Ascending aorta (tissue), 2 donors: ENCODE results near the gene LCAT. TPM values are rescaled to one million over a fixed set of nuclear protein-coding genes. Genes with fewer than 3 reads are reported as not detected.

Source experiments
- DNase-seq, 2 donors: peaks; one replicate each; pipeline ENCODE4 v3.0.0-alpha.2; 2019; ENCODE audit warnings: low spot score in 2 of 2
- H3K27ac ChIP-seq, 2 donors: fragments of 200-600 bp; sonication (generic); one replicate each; pipeline ENCODE4 v1.5.1; 2016 to 2017; ENCODE audit warnings: mild to moderate bottlenecking in 1 of 2
- H3K27me3 ChIP-seq: fragments of 200-600 bp; sonication (generic); one replicate; pipeline ENCODE4 v1.5.1; 2017
- H3K36me3 ChIP-seq, 2 donors: fragments of 200-600 bp; sonication (generic); one replicate each; pipeline ENCODE4 v1.5.1; 2016
- H3K4me1 ChIP-seq, 2 donors: fragments of 200-600 bp; sonication (generic); one replicate each; pipeline ENCODE4 v1.5.1; 2016 to 2017; ENCODE audit warnings: mild to moderate bottlenecking in 1 of 2
- H3K4me3 ChIP-seq, 2 donors: fragments of 200-600 bp; sonication (generic); one replicate each; pipeline ENCODE4 v1.5.1; 2016 to 2017; ENCODE audit warnings: mild to moderate bottlenecking in 1 of 2
- H3K9me3 ChIP-seq, 2 donors: fragments of 200-600 bp; sonication (generic); one replicate each; pipeline ENCODE4 v1.5.1; 2016
- intact Hi-C: fragments of 100-400 bp; cut with DNase I; formaldehyde crosslinking; loops from one replicate; pipeline ENCODE4 v1.15.1; 2023
- total RNA-seq: library from RNA; depleted of rRNA; stranded (reverse); fragments of >200 nt; gene quantifications from one replicate; pipeline ENCODE4 v1.1.0, GENCODE V29; 2016
- TF ChIP-seq, protein P1 (sequence below), 3 experiments: fragments of 200-600 bp in 2 of 3; fragments of 450-650 bp in 1 of 3; sonication (generic) in 2 of 3; IDR thresholded peaks; one replicate each; pipeline ENCODE4 v1.5.1; 2016 to 2019; ENCODE audit warnings: antibody characterized with exemption in 3 of 3, mild to moderate bottlenecking in 1 of 3, moderate library complexity in 1 of 3

LCAT gene
- total RNA-seq, 1 donor from 2014 or later, result 6.6 TPM

DNA sequence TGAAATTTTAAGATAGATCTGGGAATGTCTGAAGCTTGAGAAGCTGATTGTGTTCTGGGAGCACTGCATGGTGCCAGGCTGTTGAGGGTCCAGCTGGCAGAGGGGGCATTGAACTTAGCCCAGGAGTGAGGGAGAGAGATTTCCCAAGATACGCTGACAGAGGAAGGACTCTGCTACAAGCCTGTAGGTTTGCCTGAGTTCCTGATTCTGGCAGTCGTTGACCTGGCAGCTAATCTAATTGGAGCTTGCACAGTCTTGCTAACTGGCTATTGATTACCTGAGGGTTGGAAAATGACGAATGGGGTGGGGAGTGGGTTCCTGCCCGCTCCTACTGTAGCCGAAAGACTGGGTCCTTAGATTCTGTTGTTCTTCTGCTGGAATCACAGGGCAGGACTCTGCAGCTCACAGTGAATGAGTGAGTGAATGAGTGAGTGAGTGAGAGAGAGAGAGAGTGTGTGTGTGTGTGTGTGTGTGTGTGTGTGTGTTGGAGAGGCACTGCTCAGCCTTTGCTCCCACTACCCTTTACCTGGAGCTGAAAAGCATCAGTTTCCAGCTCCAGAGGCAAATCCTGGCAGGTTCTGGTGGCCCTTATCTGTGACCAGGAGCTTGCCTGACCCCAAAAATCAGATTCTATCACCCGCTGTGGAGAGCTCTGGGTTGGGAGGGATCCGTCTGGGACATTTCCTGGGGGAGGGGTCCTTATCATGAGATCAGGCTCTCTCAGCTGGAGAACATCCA lies 29.0 kb downstream of the LCAT start:
- peaks cover 14 to 24% of the 10 kb centered on the region in 2 donors for H3K36me3 ChIP-seq
- TF ChIP-seq, protein P1, sequence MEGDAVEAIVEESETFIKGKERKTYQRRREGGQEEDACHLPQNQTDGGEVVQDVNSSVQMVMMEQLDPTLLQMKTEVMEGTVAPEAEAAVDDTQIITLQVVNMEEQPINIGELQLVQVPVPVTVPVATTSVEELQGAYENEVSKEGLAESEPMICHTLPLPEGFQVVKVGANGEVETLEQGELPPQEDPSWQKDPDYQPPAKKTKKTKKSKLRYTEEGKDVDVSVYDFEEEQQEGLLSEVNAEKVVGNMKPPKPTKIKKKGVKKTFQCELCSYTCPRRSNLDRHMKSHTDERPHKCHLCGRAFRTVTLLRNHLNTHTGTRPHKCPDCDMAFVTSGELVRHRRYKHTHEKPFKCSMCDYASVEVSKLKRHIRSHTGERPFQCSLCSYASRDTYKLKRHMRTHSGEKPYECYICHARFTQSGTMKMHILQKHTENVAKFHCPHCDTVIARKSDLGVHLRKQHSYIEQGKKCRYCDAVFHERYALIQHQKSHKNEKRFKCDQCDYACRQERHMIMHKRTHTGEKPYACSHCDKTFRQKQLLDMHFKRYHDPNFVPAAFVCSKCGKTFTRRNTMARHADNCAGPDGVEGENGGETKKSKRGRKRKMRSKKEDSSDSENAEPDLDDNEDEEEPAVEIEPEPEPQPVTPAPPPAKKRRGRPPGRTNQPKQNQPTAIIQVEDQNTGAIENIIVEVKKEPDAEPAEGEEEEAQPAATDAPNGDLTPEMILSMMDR (IDR thresholded peaks at IDR 0.05), result no peak
- H3K4me3 ChIP-seq, result no peak overlapping the region

DNA sequence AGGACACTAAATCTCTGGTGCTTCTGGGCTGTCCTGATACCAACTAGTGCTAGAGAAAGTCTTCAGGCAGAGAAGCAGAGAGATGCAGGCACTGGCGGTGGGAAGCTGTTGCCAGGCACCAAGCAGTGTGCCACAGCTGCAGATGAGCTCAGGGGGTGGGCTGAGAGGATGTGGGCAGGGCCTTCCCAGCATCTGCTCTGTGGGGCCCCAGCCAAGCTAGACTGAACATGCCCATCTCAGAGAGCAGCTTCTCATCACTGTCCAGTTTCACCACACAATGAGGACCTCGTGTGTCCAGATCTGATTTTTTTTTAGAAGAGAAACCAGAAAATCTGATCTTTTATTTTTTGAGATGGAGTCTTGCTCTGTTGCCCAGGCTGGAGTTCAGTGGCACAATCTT lies 33.8 kb downstream of the LCAT start:
- Histone ChIP-seq H3K9me3 (no peaks in the 10 kb centered on the region), H3K27ac (no peak overlapping the region), H3K36me3 (peaks cover 26 to 42% of the 10 kb centered on the region in 2 donors), H3K27me3 (no peaks in the 10 kb centered on the region), H3K4me3 (no peak overlapping the region), H3K4me1 (peaks cover 0 to 2% of the 10 kb centered on the region in 2 donors)
- TF ChIP-seq, protein P1 (IDR thresholded peaks at IDR 0.05), result no peak
- intact Hi-C loops, result no loop called here
- no peak for DNase-seq

More for the DNA sequence above, 29.0 kb downstream of the LCAT start:
- H3K27ac ChIP-seq, result no peak overlapping the region
- no peak for DNase-seq
- peaks cover 18 to 23% of the 10 kb centered on the region in 2 donors for H3K4me1 ChIP-seq
- intact Hi-C loops, result no loop called here
- no peaks in the 10 kb centered on the region for H3K9me3 ChIP-seq
- H3K27me3 ChIP-seq, result no peaks in the 10 kb centered on the region

DNA sequence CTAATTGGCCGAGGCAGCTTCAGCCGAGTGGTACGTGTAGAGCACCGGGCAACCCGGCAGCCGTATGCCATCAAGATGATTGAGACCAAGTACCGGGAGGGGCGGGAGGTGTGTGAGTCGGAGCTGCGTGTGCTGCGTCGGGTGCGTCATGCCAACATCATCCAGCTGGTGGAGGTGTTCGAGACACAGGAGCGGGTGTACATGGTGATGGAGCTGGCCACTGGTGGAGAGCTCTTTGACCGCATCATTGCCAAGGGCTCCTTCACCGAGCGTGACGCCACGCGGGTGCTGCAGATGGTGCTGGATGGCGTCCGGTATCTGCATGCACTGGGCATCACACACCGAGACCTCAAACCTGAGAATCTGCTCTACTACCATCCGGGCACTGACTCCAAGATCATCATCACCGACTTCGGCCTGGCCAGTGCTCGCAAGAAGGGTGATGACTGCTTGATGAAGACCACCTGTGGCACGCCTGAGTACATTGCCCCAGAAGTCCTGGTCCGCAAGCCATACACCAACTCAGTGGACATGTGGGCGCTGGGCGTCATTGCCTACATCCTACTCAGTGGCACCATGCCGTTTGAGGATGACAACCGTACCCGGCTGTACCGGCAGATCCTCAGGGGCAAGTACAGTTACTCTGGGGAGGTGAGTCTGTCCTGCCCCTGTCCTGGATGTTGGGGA lies 34.7 kb downstream of the LCAT start:
- Histone ChIP-seq H3K27me3 (no peaks in the 10 kb centered on the region), H3K36me3 (peaks cover 26 to 42% of the 10 kb centered on the region in 2 donors), H3K9me3 (no peaks in the 10 kb centered on the region), H3K4me3 (no peak overlapping the region), H3K27ac (no peak overlapping the region), H3K4me1 (no peaks in the 10 kb centered on the region)
- DNase-seq, result no peak
- TF ChIP-seq, protein P1 (IDR thresholded peaks at IDR 0.05), result no peak
- intact Hi-C loops, result no loop called here

DNA sequence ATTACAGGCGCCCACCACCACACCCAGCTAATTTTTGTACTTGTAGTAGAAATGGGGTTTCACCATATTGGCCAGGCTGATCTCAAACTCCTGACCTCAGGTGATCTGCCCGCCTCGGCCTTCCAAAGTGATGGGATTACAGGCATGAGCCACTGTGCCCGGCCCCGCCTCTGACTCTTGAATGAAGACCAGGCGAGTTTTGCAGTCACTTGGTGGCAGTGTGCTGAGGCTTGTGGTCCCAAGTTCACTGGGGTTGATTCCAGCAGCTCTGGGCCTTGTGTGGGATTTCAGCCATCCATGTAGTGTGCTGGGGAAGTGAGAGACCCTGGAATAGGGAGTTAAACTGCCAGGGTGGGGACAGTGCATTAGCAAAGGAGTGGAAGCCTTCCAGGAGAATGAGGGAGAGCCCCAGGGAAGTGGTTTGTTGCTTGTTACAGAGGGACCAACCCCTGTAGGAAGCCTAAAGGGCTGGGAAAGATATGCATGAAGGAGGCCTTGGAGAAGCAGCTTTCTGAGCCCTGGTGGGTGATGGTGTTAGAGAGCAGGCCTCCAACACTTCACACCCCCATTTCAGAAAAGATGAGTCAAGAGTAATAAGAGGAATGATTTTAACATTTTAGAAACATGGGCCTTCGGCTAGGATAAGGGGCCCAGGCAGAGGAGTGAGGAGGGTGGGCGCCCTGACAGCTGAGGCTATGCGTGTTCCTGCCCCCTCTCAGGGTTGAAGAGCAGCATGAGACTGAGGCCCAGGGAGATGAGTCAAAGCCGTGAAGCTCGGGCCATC lies 36.3 kb downstream of the LCAT start:
- intact Hi-C loops, result no loop called here
- Histone ChIP-seq H3K27me3 (no peaks in the 10 kb centered on the region), H3K9me3 (no peaks in the 10 kb centered on the region), H3K36me3 (peaks cover 26 to 39% of the 10 kb centered on the region in 2 donors), H3K27ac (no peak overlapping the region), H3K4me3 (no peak overlapping the region), H3K4me1 (no peaks in the 10 kb centered on the region)
- TF ChIP-seq, protein P1 (IDR thresholded peaks at IDR 0.05), result no peak
- no peak for DNase-seq

DNA sequence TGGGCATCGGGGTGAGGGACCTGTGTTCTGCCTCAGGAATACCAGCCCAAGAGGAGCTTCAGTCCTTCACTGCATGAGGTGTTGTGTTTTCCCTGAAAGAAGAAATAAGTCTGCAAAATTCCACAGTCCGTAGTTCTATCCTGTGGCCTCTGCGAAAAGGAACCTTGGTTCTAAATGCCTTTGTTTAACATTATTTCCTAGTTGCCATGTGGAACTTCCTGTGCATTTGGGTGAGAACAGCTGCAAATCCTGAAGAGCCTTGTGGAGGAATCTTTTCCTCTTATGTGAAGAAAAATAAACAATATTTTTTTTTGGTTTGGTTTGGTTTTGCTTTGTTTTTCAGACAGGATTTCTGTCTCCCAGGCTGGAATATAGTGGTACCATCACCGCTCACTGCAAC lies 41.1 kb downstream of the LCAT start:
- intact Hi-C loops, result no loop called here
- peaks cover 0 to 5% of the 10 kb centered on the region in 2 donors for H3K36me3 ChIP-seq
- TF ChIP-seq, protein P1 (IDR thresholded peaks at IDR 0.05), result no peak
- H3K4me3 ChIP-seq, result no peak overlapping the region
- H3K27ac ChIP-seq, result no peak overlapping the region
- H3K9me3 ChIP-seq, result no peaks in the 10 kb centered on the region
- no peak for DNase-seq
- H3K4me1 ChIP-seq, result peaks cover 0 to 4% of the 10 kb centered on the region in 2 donors
- H3K27me3 ChIP-seq, result no peaks in the 10 kb centered on the region
